Fibroblast of lung (primary cell): Measurements from ENCODE around the gene EFCAB6. TPM values are rescaled to one million over a fixed set of nuclear protein-coding genes. Genes with fewer than 3 reads are reported as not detected.
A peak's percentile ranks its signal among the peaks of the same experiment; 100 is the strongest.
"Not testable (repeated sequence)": the region's sequence is repeated elsewhere in the genome, so short reads cannot be mapped to it uniquely, and the experiment has no call there.

ENCODE experiments used
- DNase-seq, 2 donors: peaks; one replicate each; pipeline versions ENCODE4 v3.0.0 to v3.0.0-alpha.2; 2010; ENCODE audit warnings: low read depth in 2 of 2
- H2AFZ ChIP-seq: 2 replicates; pipeline ENCODE4 v1.5.1; 2012; ENCODE audit warnings: low read length, control low read depth, inconsistent platforms
- H3K27ac ChIP-seq: 2 replicates; pipeline ENCODE4 v1.5.1; 2011; ENCODE audit warnings: low read length, control low read depth; ENCODE audit not compliant: insufficient read depth
- H3K27me3 ChIP-seq: 2 replicates; pipeline ENCODE4 v1.5.1; 2011; ENCODE audit warnings: mild to moderate bottlenecking, low read length; ENCODE audit not compliant: control insufficient read depth, insufficient read depth
- H3K36me3 ChIP-seq: 2 replicates; pipeline ENCODE4 v1.5.1; 2011; ENCODE audit warnings: low read length; ENCODE audit not compliant: control insufficient read depth, insufficient read depth
- H3K4me1 ChIP-seq: 2 replicates; pipeline ENCODE4 v1.5.1; 2011; ENCODE audit warnings: low read length; ENCODE audit not compliant: control insufficient read depth, insufficient read depth; ENCODE audit errors: extremely low read depth
- H3K4me2 ChIP-seq: 2 replicates; pipeline ENCODE4 v1.5.1; 2011; ENCODE audit warnings: low read length, control low read depth; ENCODE audit not compliant: insufficient read depth; ENCODE audit errors: extremely low read depth
- H3K4me3 ChIP-seq, 4 experiments: fragments of 200-600 bp in 1 of 4; sonication (generic) in 1 of 4; replicated peaks in 1 of 4; 2 replicates each; pipeline ENCODE4 v1.5.1; 2011 to 2016; ENCODE audit warnings: low read length in 4 of 4, low read depth in 3 of 4, mild to moderate bottlenecking in 3 of 4, control low read depth in 2 of 4, inconsistent platforms in 1 of 4, mixed read lengths in 1 of 4; ENCODE audit not compliant: insufficient read depth in 1 of 4; ENCODE audit errors: control extremely low read depth in 1 of 4
- H3K79me2 ChIP-seq: 2 replicates; pipeline ENCODE4 v1.5.1; 2012; ENCODE audit warnings: mild to moderate bottlenecking, low read length, inconsistent platforms; ENCODE audit not compliant: control insufficient read depth, insufficient read depth
- H3K9ac ChIP-seq: 2 replicates; pipeline ENCODE4 v1.5.1; 2011; ENCODE audit warnings: mild to moderate bottlenecking, low read length, control low read depth; ENCODE audit not compliant: insufficient read depth
- H3K9me3 ChIP-seq: 2 replicates; pipeline ENCODE4 v1.5.1; 2012; ENCODE audit warnings: low read depth, low read length; ENCODE audit not compliant: control insufficient read depth, insufficient read depth
- H4K20me1 ChIP-seq: 2 replicates; pipeline ENCODE4 v1.5.1; 2011; ENCODE audit warnings: low read length; ENCODE audit not compliant: control insufficient read depth, insufficient read depth; ENCODE audit errors: extremely low read depth
- EZH2 ChIP-seq: IDR thresholded peaks from 2 replicates; pipeline ENCODE4 v1.5.1; 2012; ENCODE audit warnings: low read length, control low read depth, mild to moderate bottlenecking; ENCODE audit errors: missing control alignments
- polyA plus RNA-seq, 2 donors: library from polyadenylated mRNA; depleted of rRNA in 1 of 2; stranded (reverse) in 1 of 2; unstranded in 1 of 2; fragments of >200 nt; gene quantifications; 2 replicates each; pipeline ENCODE4 v1.2.1, GENCODE V29; 2011 to 2012; ENCODE audit warnings: missing spikeins in 1 of 2
- total RNA-seq: library from RNA; depleted of rRNA; stranded (reverse); fragments of >200 nt; gene quantifications from 2 replicates; pipeline ENCODE4 v1.2.1, GENCODE V29; 2014
- TF ChIP-seq, protein P1 (sequence below), 2 donors: IDR thresholded peaks in 1 of 2; conservative IDR thresholded peaks in 1 of 2; 1 replicate in 1 of 2; 2 replicates in 1 of 2; pipeline ENCODE4 v1.5.1; 2011 to 2012; ENCODE audit warnings: low read length in 2 of 2, control low read depth in 1 of 2, inconsistent platforms in 1 of 2, low read depth in 1 of 2, mild to moderate bottlenecking in 1 of 2

Gene EFCAB6
- total and polyA plus RNA-seq, 2 donors (not counting 1 experiment from before 2014, with no cell fraction given): 1.0 to 1.5 TPM

DNA sequence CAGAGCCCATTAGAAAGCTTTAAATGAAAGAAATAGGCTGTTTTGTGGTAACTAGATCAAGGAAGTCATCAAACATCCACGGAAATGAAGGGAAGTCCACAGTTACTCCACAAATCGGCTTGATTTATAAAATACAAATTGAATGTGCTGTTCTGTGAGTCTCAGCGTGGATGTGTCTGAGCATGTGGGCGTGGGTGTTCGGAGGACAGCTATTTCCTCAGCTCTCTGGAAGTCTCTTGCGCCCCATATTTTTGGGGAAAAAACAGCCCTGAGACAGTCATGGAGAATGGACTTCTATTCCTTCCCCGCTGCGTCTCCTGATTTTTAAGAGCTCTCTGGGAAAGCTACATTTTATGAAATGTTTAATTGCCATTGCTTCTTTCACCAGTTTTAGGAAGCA lies 144.4 kb downstream of the EFCAB6 start:
- no peak overlapping the region for H3K9ac ChIP-seq
- H3K4me3 ChIP-seq: no peak overlapping the region
- no peaks in the 10 kb centered on the region for H3K79me2 ChIP-seq
- no peak for TF ChIP-seq EZH2
- TF ChIP-seq, protein P1, sequence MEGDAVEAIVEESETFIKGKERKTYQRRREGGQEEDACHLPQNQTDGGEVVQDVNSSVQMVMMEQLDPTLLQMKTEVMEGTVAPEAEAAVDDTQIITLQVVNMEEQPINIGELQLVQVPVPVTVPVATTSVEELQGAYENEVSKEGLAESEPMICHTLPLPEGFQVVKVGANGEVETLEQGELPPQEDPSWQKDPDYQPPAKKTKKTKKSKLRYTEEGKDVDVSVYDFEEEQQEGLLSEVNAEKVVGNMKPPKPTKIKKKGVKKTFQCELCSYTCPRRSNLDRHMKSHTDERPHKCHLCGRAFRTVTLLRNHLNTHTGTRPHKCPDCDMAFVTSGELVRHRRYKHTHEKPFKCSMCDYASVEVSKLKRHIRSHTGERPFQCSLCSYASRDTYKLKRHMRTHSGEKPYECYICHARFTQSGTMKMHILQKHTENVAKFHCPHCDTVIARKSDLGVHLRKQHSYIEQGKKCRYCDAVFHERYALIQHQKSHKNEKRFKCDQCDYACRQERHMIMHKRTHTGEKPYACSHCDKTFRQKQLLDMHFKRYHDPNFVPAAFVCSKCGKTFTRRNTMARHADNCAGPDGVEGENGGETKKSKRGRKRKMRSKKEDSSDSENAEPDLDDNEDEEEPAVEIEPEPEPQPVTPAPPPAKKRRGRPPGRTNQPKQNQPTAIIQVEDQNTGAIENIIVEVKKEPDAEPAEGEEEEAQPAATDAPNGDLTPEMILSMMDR (conservative IDR thresholded peaks at IDR 0.05 in 1 of 2, IDR thresholded peaks at IDR 0.05 in 1 of 2; ENCODE audit: low read depth in 1 of 2, low read length in 2 of 2): no peak
- H3K4me1 ChIP-seq: no peaks in the 10 kb centered on the region
- no peaks in the 10 kb centered on the region for H3K27me3 ChIP-seq
- H3K4me2 ChIP-seq: no peak overlapping the region
- H4K20me1 ChIP-seq: no peaks in the 10 kb centered on the region
- H2AFZ ChIP-seq: no peak overlapping the region
- no peak for DNase-seq
- no peak overlapping the region for H3K27ac ChIP-seq
- H3K9me3 ChIP-seq: no peaks in the 10 kb centered on the region
- no peaks in the 10 kb centered on the region for H3K36me3 ChIP-seq

DNA sequence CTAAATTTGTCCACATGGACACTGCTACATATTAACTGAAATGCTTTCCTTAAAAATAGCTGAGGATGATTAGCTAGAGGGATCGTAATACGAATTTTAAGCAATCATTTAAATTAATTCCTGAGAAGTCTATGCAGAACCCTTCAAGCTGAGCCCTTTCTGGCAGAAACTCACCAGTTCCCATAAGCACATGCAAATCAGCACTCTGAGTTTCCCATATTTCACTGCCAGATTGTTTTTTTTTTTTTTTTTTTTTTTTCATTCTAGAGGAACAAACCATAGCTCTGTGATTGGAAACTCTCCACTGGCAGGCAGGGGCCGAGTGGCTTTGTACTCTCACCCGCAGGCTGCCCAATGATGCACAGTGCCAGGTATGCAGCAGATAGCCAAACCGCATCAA lies 145.6 kb downstream of the EFCAB6 start:
- Histone ChIP-seq H2AFZ (no peak overlapping the region), H3K9me3 (no peaks in the 10 kb centered on the region), H3K4me1 (no peaks in the 10 kb centered on the region), H3K4me3 (no peak overlapping the region), H3K79me2 (no peaks in the 10 kb centered on the region), H3K27me3 (no peaks in the 10 kb centered on the region), H3K9ac (no peak overlapping the region), H3K36me3 (no peaks in the 10 kb centered on the region), H3K4me2 (no peak overlapping the region), H4K20me1 (no peaks in the 10 kb centered on the region), H3K27ac (no peak overlapping the region)
- no peak for TF ChIP-seq EZH2
- TF ChIP-seq, protein P1 (conservative IDR thresholded peaks at IDR 0.05 in 1 of 2, IDR thresholded peaks at IDR 0.05 in 1 of 2; ENCODE audit: low read depth in 1 of 2, low read length in 2 of 2): no peak
- peak in 1 of 2 donors; percentile 1 for DNase-seq

DNA sequence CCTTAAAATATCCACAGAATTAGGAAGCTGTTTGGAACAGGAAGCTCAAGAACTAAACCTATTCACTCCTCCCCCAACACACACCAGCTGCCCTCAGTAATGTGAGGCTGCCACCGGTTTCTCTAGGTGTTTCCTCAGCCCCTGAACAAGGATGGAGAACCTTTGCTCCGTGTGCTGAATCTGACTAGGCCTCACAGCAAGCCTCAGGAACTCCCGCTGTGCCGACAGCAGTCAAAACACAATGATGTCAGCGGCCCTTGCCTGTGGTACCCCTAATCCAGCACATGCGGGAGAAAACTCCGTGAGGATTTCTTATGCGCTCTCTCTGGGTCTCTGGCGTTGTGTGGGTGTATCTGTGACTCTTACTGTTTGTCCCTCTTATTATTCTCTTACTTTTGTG lies 153.3 kb downstream of the EFCAB6 start:
- DNase-seq: no peak
- Histone ChIP-seq H3K4me1 (no peaks in the 10 kb centered on the region), H3K27ac (no peak overlapping the region), H3K27me3 (no peaks in the 10 kb centered on the region), H4K20me1 (no peaks in the 10 kb centered on the region), H3K9ac (no peak overlapping the region), H2AFZ (no peak overlapping the region), H3K4me3 (no peak overlapping the region), H3K9me3 (no peaks in the 10 kb centered on the region), H3K4me2 (no peak overlapping the region), H3K36me3 (no peaks in the 10 kb centered on the region), H3K79me2 (no peaks in the 10 kb centered on the region)
- TF ChIP-seq, protein P1 (conservative IDR thresholded peaks at IDR 0.05 in 1 of 2, IDR thresholded peaks at IDR 0.05 in 1 of 2; ENCODE audit: low read depth in 1 of 2, low read length in 2 of 2): no peak
- no peak for TF ChIP-seq EZH2

DNA sequence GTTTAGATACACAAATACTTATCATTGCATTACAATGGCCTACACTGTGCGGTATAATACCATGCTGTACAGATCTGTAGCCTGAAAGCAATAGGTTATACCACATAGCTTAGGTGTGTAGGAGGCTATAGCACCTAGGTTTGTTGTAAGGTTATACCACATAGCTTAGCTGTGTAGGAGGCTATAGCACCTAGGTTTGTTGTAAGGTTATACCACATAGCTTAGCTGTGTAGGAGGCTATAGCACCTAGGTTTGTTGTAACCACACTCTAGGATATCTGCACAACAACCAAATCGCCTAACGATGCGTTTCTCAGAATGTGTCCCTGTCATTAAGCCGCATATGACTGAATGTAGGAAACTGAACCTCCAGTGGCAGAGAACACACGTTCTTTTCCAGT lies 155.5 kb downstream of the EFCAB6 start:
- not testable (repeated sequence) for DNase-seq, H4K20me1 ChIP-seq, H3K79me2 ChIP-seq, H3K36me3 ChIP-seq, H3K27me3 ChIP-seq, H3K4me1 ChIP-seq, H3K4me3 ChIP-seq, H3K4me2 ChIP-seq, H3K9me3 ChIP-seq, H2AFZ ChIP-seq, H3K27ac ChIP-seq, H3K9ac ChIP-seq
